ENCODE results near the gene RRBP1.

GRCh38 chr20:17611290-17611539 lies 70.8 kb downstream of the RRBP1 start:
- TF ChIP-seq CTCF (IDR thresholded peaks at IDR 0.05) = peak in 1 of 4 donors; percentile 25
- TF ChIP-seq POLR2A (IDR thresholded peaks at IDR 0.05) = no peak
